A673 (cell line): Measurements from ENCODE around the gene CRYBA2.

Source experiments
- CTCF ChIP-seq: fragments of 300-800, 200-600 bp; sonication (generic); conservative IDR thresholded peaks from 2 replicates; pipeline ENCODE4 v1.5.1; 2017; ENCODE audit warnings: low read depth, mild to moderate bottlenecking, antibody characterized with exemption, low read length, moderate library complexity, mixed read lengths
- EZH2 ChIP-seq: fragments of 200-600 bp; sonication (generic); IDR thresholded peaks from 2 replicates; pipeline ENCODE4 v1.6.1; 2017; ENCODE audit warnings: borderline replicate concordance, low read depth, mild to moderate bottlenecking, mixed read lengths, antibody characterized with exemption, low read length; ENCODE audit not compliant: poor library complexity, severe bottlenecking

GRCh38 chr2:219010873-219011272, 17.7 kb upstream of the CRYBA2 start:
- TF ChIP-seq CTCF (no peak), EZH2 (no peak)
